H9 (cell line): ENCODE measurements around the gene ZFP64. TPM values are rescaled to one million over a fixed set of nuclear protein-coding genes. Genes with fewer than 3 reads are reported as not detected.

Experiments used
- DNase-seq: peaks from one replicate; pipeline ENCODE4 v3.0.0-alpha.2; 2017
- H2AFZ ChIP-seq: one replicate; pipeline ENCODE4 v1.6.1; 2013; ENCODE audit warnings: mild to moderate bottlenecking, low read length, control low read depth, moderate library complexity
- H2AK5ac ChIP-seq: 2 replicates; pipeline ENCODE4 v1.6.1; 2013; ENCODE audit warnings: low read length, control low read depth, mixed read lengths; ENCODE audit not compliant: insufficient read length
- H2BK120ac ChIP-seq: one replicate; pipeline ENCODE4 v1.6.1; 2013; ENCODE audit warnings: low read depth, mild to moderate bottlenecking, low read length, control low read depth, inconsistent platforms; ENCODE audit not compliant: poor library complexity, severe bottlenecking
- H2BK12ac ChIP-seq: 2 replicates; pipeline ENCODE4 v1.6.1; 2013; ENCODE audit warnings: low read length, control low read depth, mixed read lengths, low read depth; ENCODE audit not compliant: insufficient read length
- H2BK15ac ChIP-seq: 2 replicates; pipeline ENCODE4 v1.6.1; 2013; ENCODE audit warnings: low read depth, low read length, control low read depth
- H2BK20ac ChIP-seq: one replicate; pipeline ENCODE4 v1.6.1; 2013; ENCODE audit warnings: low read depth, mild to moderate bottlenecking, low read length, control low read depth, inconsistent platforms; ENCODE audit not compliant: poor library complexity, severe bottlenecking
- H2BK5ac ChIP-seq: 2 replicates; pipeline ENCODE4 v1.6.1; 2013; ENCODE audit warnings: low read length, control low read depth, mixed read lengths; ENCODE audit not compliant: insufficient read length
- H3K14ac ChIP-seq: 2 replicates; pipeline ENCODE4 v1.6.1; 2013; ENCODE audit warnings: low read length, control low read depth; ENCODE audit not compliant: insufficient read depth
- H3K18ac ChIP-seq: 2 replicates; pipeline ENCODE4 v1.6.1; 2013; ENCODE audit warnings: low read depth, mild to moderate bottlenecking, mixed read lengths, low read length, control low read depth; ENCODE audit not compliant: insufficient read length
- H3K23ac ChIP-seq: 2 replicates; pipeline ENCODE4 v1.6.1; 2013; ENCODE audit warnings: low read length, control low read depth, mixed read lengths, low read depth; ENCODE audit not compliant: insufficient read length
- H3K23me2 ChIP-seq: 2 replicates; pipeline ENCODE4 v1.6.1; 2013; ENCODE audit warnings: low read depth, mild to moderate bottlenecking, mixed read lengths, low read length, control low read depth; ENCODE audit not compliant: insufficient read length, poor library complexity, severe bottlenecking
- H3K27ac ChIP-seq: 2 replicates; pipeline ENCODE4 v1.5.1; 2013; ENCODE audit warnings: low read length, control low read depth, mixed read lengths, low read depth; ENCODE audit not compliant: insufficient read length
- H3K27me3 ChIP-seq: 2 replicates; pipeline ENCODE4 v1.6.1; 2013; ENCODE audit warnings: low read length, control low read depth, inconsistent platforms; ENCODE audit not compliant: insufficient read depth
- H3K4ac ChIP-seq: 2 replicates; pipeline ENCODE4 v1.6.1; 2013; ENCODE audit warnings: low read depth, mild to moderate bottlenecking, control low read depth, inconsistent platforms, low read length, moderate library complexity
- H3K4me1 ChIP-seq: 2 replicates; pipeline ENCODE4 v1.6.1; 2013; ENCODE audit warnings: low read length, control low read depth, inconsistent platforms; ENCODE audit not compliant: insufficient read depth
- H3K4me2 ChIP-seq: 2 replicates; pipeline ENCODE4 v1.6.1; 2013; ENCODE audit warnings: low read length, control low read depth, mixed read lengths; ENCODE audit not compliant: insufficient read length, insufficient read depth
- H3K56ac ChIP-seq: 2 replicates; pipeline ENCODE4 v1.6.1; 2013; ENCODE audit warnings: low read depth, mild to moderate bottlenecking, mixed read lengths, low read length, control low read depth; ENCODE audit not compliant: insufficient read length
- H3K79me1 ChIP-seq: 2 replicates; pipeline ENCODE4 v1.6.1; 2013; ENCODE audit warnings: low read depth, mild to moderate bottlenecking, moderate library complexity, low read length, control low read depth, inconsistent platforms; ENCODE audit not compliant: insufficient read depth, poor library complexity, severe bottlenecking
- H3K79me2 ChIP-seq: 2 replicates; pipeline ENCODE4 v1.6.1; 2013; ENCODE audit warnings: low read length, control low read depth, inconsistent platforms; ENCODE audit not compliant: insufficient read depth
- H3K9ac ChIP-seq: 2 replicates; pipeline ENCODE4 v1.6.1; 2013; ENCODE audit warnings: low read length, control low read depth, mixed read lengths; ENCODE audit not compliant: insufficient read length; ENCODE audit errors: extremely low read depth
- H3K9me3 ChIP-seq: one replicate; pipeline ENCODE4 v1.6.1; 2013; ENCODE audit warnings: low read depth, low read length, inconsistent platforms; ENCODE audit not compliant: control insufficient read depth
- H3T11ph ChIP-seq: one replicate; pipeline ENCODE4 v1.6.1; 2013; ENCODE audit warnings: mild to moderate bottlenecking, low read length, control low read depth, inconsistent platforms
- H4K20me1 ChIP-seq: one replicate; pipeline ENCODE4 v1.6.1; 2013; ENCODE audit not compliant: control insufficient read depth, insufficient read length, insufficient read depth
- H4K5ac ChIP-seq: 2 replicates; pipeline ENCODE4 v1.6.1; 2013; ENCODE audit warnings: low read depth, mild to moderate bottlenecking, mixed read lengths, low read length, control low read depth; ENCODE audit not compliant: insufficient read length
- H4K8ac ChIP-seq: replicated peaks from 2 replicates; pipeline ENCODE4 v1.6.1; 2013; ENCODE audit warnings: low read length, control low read depth, mixed read lengths, low read depth; ENCODE audit not compliant: insufficient read length
- H4K91ac ChIP-seq: 2 replicates; pipeline ENCODE4 v1.6.1; 2013; ENCODE audit warnings: low read depth, mild to moderate bottlenecking, moderate library complexity, mixed read lengths, low read length, control low read depth; ENCODE audit not compliant: insufficient read length
- H3K27ac Mint-ChIP-seq, 3 experiments: 2 replicates in 2 of 3; 3 replicates in 1 of 3; pipeline ENCODE4 v1.8.0; 2020 to 2021; ENCODE audit warnings: mixed read lengths in 3 of 3, mild to moderate bottlenecking in 1 of 3, moderate library complexity in 1 of 3
- H3K27me3 Mint-ChIP-seq: 2 replicates; pipeline ENCODE4 v1.8.0; 2021; ENCODE audit warnings: low read depth, mild to moderate bottlenecking, moderate library complexity, mixed read lengths
- H3K36me3 Mint-ChIP-seq, 3 experiments: 2 replicates in 2 of 3; 3 replicates in 1 of 3; pipeline ENCODE4 v1.8.0; 2020 to 2021; ENCODE audit warnings: low read depth in 3 of 3, mixed read lengths in 3 of 3; ENCODE audit not compliant: insufficient read depth in 1 of 3
- H3K4me1 Mint-ChIP-seq, 2 experiments: 2 replicates each; pipeline ENCODE4 v1.8.0; 2020; ENCODE audit warnings: mixed read lengths in 2 of 2
- H3K4me3 Mint-ChIP-seq, 2 experiments: 2 replicates in 1 of 2; 3 replicates in 1 of 2; pipeline ENCODE4 v1.8.0; 2020 to 2021; ENCODE audit warnings: mild to moderate bottlenecking in 2 of 2, mixed read lengths in 2 of 2, moderate library complexity in 1 of 2
- H3K9me3 Mint-ChIP-seq, 2 experiments: 2 replicates in 1 of 2; 3 replicates in 1 of 2; pipeline ENCODE4 v1.8.0; 2020; ENCODE audit warnings: mild to moderate bottlenecking in 2 of 2, mixed read lengths in 2 of 2, moderate library complexity in 1 of 2
- CTCF ChIP-seq: fragments of 200-600 bp; sonication (generic); conservative IDR thresholded peaks from 3 replicates; pipeline ENCODE4 v1.8.0; 2021; ENCODE audit warnings: antibody characterized with exemption, mild to moderate bottlenecking
- WGBS: extraction: QIAGEN DNeasy Blood & Tissue Kit; methylation state at CpG from one replicate; pipeline ENCODE4 v1.1.7; 2013; ENCODE audit warnings: missing lambda C conversion rate, low lambda C conversion rate, mixed read lengths; ENCODE audit not compliant: insufficient read length; ENCODE audit errors: extremely low coverage; 5-methylcytosine and 5-hydroxymethylcytosine counted together
- total RNA-seq: library from RNA; stranded (reverse); gene quantifications from 2 replicates; pipeline ENCODE4 v1.2.1, GENCODE V29; 2021

ZFP64 gene
- total RNA-seq, 1 experiment from 2014 or later = 29.2 TPM

- H3K79me2 ChIP-seq = no peaks in the 10 kb centered on the region
- H3K56ac ChIP-seq = no peak overlapping the region
- H3K23ac ChIP-seq = no peak overlapping the region
These were observed 42.9 kb upstream of the ZFP64 start for GRCh38 chr20:52234302-52235045.

More at GRCh38 chr20:52234302-52235045, 42.9 kb upstream of the ZFP64 start:
- Mint-ChIP-seq H3K27ac (no peak overlapping the region), H3K36me3 (no peaks in the 10 kb centered on the region), H3K27me3 (peaks cover 2% of the 10 kb centered on the region; the same call in 1 of the 2 replicates), H3K4me3 (no peak overlapping the region), H3K4me1 (no peaks in the 10 kb centered on the region), H3K9me3 (no peaks in the 10 kb centered on the region)
- H4K5ac ChIP-seq = no peak overlapping the region
- DNase-seq = no peak
- no peak overlapping the region for H2BK5ac ChIP-seq
- H3K23me2 ChIP-seq = no peaks in the 10 kb centered on the region
- no peak overlapping the region for H4K91ac ChIP-seq
- no peak overlapping the region for H2BK20ac ChIP-seq
- no peak overlapping the region for H3T11ph ChIP-seq
- TF ChIP-seq CTCF = no peak
- no CpG with 5 or more reads among the region's 1 CpG for WGBS
- H2AK5ac ChIP-seq = no peak overlapping the region
- H3K27ac ChIP-seq = no peak overlapping the region
- no peak overlapping the region for H2BK15ac ChIP-seq
- no peaks in the 10 kb centered on the region for H3K27me3 ChIP-seq
- no peak overlapping the region for H2BK12ac ChIP-seq
- H3K4me1 ChIP-seq = no peaks in the 10 kb centered on the region
- H3K14ac ChIP-seq = no peak overlapping the region
- H3K4me2 ChIP-seq = no peak overlapping the region
- H3K9me3 ChIP-seq = no peaks in the 10 kb centered on the region
- H3K79me1 ChIP-seq = no peaks in the 10 kb centered on the region
- no peak overlapping the region for H2AFZ ChIP-seq
- no peak overlapping the region for H3K4ac ChIP-seq
- H2BK120ac ChIP-seq = no peak overlapping the region
- H4K8ac ChIP-seq = no peak overlapping the region
- H3K18ac ChIP-seq = no peak overlapping the region
- no peaks in the 10 kb centered on the region for H4K20me1 ChIP-seq
- no peak overlapping the region for H3K9ac ChIP-seq
